GM21447 (cell line): ENCODE measurements around the gene KIAA1191.

Experiments used
- ATAC-seq: cut with Tn5 transposase; IDR thresholded peaks from one replicate; pipeline ENCODE4 v1.9.1; 2021; ENCODE audit not compliant: unreplicated experiment

KIAA1191 gene

GRCh38 chr5:176366232-176366894 is 4.8 kb upstream of the KIAA1191 start:
- ATAC-seq, result no peak

GRCh38 chr5:176365351-176366231 is 4.0 kb upstream of the KIAA1191 start, which contains the start of gene ARL10:
Gene ARL10 (plus strand): TSS chr5:176365487. CDS start chr5:176365564, 77 bp downstream.
- ATAC-seq, result no peak

GRCh38 chr5:176364765-176365350 is 3.3 kb upstream of the KIAA1191 start:
- ATAC-seq, result no peak

GRCh38 chr5:176362233-176362490 is 598 bp upstream of the KIAA1191 start:
- ATAC-seq, result peak; percentile 15

GRCh38 chr5:176360894-176361436 is 599 bp downstream of the KIAA1191 start:
- ATAC-seq, result peak; percentile 9

- ATAC-seq, result no peak
Measured at GRCh38 chr5:176359658-176360057, 1.9 kb downstream of the KIAA1191 start.

- no peak for ATAC-seq
Measured at GRCh38 chr5:176356179-176356566, 5.4 kb downstream of the KIAA1191 start.

- no peak for ATAC-seq
Measured at GRCh38 chr5:176355400-176356178, 6.0 kb downstream of the KIAA1191 start.

- ATAC-seq, result no peak
Measured at GRCh38 chr5:176353533-176353932, 8.0 kb downstream of the KIAA1191 start.

- peak; percentile 61 for ATAC-seq
Measured at GRCh38 chr5:176352116-176352878, 9.3 kb downstream of the KIAA1191 start.

- ATAC-seq, result no peak
Measured at GRCh38 chr5:176350416-176350815, 11.1 kb downstream of the KIAA1191 start.

- no peak for ATAC-seq
Measured at GRCh38 chr5:176342766-176343458, 18.7 kb downstream of the KIAA1191 start.

GRCh38 chr5:176342158-176342483 is 19.4 kb downstream of the KIAA1191 start:
- no peak for ATAC-seq

- ATAC-seq, result no peak
Measured at GRCh38 chr5:176341325-176342157, 20.0 kb downstream of the KIAA1191 start.

GRCh38 chr5:176339304-176339703 is 22.3 kb downstream of the KIAA1191 start:
- ATAC-seq, result no peak

- ATAC-seq, result no peak
Measured at GRCh38 chr5:176337913-176338312, 23.7 kb downstream of the KIAA1191 start.

- ATAC-seq, result no peak
Measured at GRCh38 chr5:176334031-176334770, 27.4 kb downstream of the KIAA1191 start.

GRCh38 chr5:176320577-176320976 is 41.0 kb downstream of the KIAA1191 start:
- ATAC-seq, result no peak
